H9 (cell line): ENCODE measurements around the gene FBXL15. TPM values are rescaled to one million over a fixed set of nuclear protein-coding genes. Genes with fewer than 3 reads are reported as not detected.

Source experiments
- DNase-seq: peaks from one replicate; pipeline ENCODE4 v3.0.0-alpha.2; 2017
- H2AFZ ChIP-seq: one replicate; pipeline ENCODE4 v1.6.1; 2013; ENCODE audit warnings: mild to moderate bottlenecking, low read length, control low read depth, moderate library complexity
- H2AK5ac ChIP-seq: 2 replicates; pipeline ENCODE4 v1.6.1; 2013; ENCODE audit warnings: low read length, control low read depth, mixed read lengths; ENCODE audit not compliant: insufficient read length
- H2BK120ac ChIP-seq: one replicate; pipeline ENCODE4 v1.6.1; 2013; ENCODE audit warnings: low read depth, mild to moderate bottlenecking, low read length, control low read depth, inconsistent platforms; ENCODE audit not compliant: poor library complexity, severe bottlenecking
- H2BK12ac ChIP-seq: 2 replicates; pipeline ENCODE4 v1.6.1; 2013; ENCODE audit warnings: low read length, control low read depth, mixed read lengths, low read depth; ENCODE audit not compliant: insufficient read length
- H2BK15ac ChIP-seq: 2 replicates; pipeline ENCODE4 v1.6.1; 2013; ENCODE audit warnings: low read depth, low read length, control low read depth
- H2BK20ac ChIP-seq: one replicate; pipeline ENCODE4 v1.6.1; 2013; ENCODE audit warnings: low read depth, mild to moderate bottlenecking, low read length, control low read depth, inconsistent platforms; ENCODE audit not compliant: poor library complexity, severe bottlenecking
- H2BK5ac ChIP-seq: 2 replicates; pipeline ENCODE4 v1.6.1; 2013; ENCODE audit warnings: low read length, control low read depth, mixed read lengths; ENCODE audit not compliant: insufficient read length
- H3K14ac ChIP-seq: 2 replicates; pipeline ENCODE4 v1.6.1; 2013; ENCODE audit warnings: low read length, control low read depth; ENCODE audit not compliant: insufficient read depth
- H3K18ac ChIP-seq: 2 replicates; pipeline ENCODE4 v1.6.1; 2013; ENCODE audit warnings: low read depth, mild to moderate bottlenecking, mixed read lengths, low read length, control low read depth; ENCODE audit not compliant: insufficient read length
- H3K23ac ChIP-seq: 2 replicates; pipeline ENCODE4 v1.6.1; 2013; ENCODE audit warnings: low read length, control low read depth, mixed read lengths, low read depth; ENCODE audit not compliant: insufficient read length
- H3K23me2 ChIP-seq: 2 replicates; pipeline ENCODE4 v1.6.1; 2013; ENCODE audit warnings: low read depth, mild to moderate bottlenecking, mixed read lengths, low read length, control low read depth; ENCODE audit not compliant: insufficient read length, poor library complexity, severe bottlenecking
- H3K27ac ChIP-seq: 2 replicates; pipeline ENCODE4 v1.5.1; 2013; ENCODE audit warnings: low read length, control low read depth, mixed read lengths, low read depth; ENCODE audit not compliant: insufficient read length
- H3K27me3 ChIP-seq: 2 replicates; pipeline ENCODE4 v1.6.1; 2013; ENCODE audit warnings: low read length, control low read depth, inconsistent platforms; ENCODE audit not compliant: insufficient read depth
- H3K4ac ChIP-seq: 2 replicates; pipeline ENCODE4 v1.6.1; 2013; ENCODE audit warnings: low read depth, mild to moderate bottlenecking, control low read depth, inconsistent platforms, low read length, moderate library complexity
- H3K4me1 ChIP-seq: 2 replicates; pipeline ENCODE4 v1.6.1; 2013; ENCODE audit warnings: low read length, control low read depth, inconsistent platforms; ENCODE audit not compliant: insufficient read depth
- H3K4me2 ChIP-seq: 2 replicates; pipeline ENCODE4 v1.6.1; 2013; ENCODE audit warnings: low read length, control low read depth, mixed read lengths; ENCODE audit not compliant: insufficient read length, insufficient read depth
- H3K56ac ChIP-seq: 2 replicates; pipeline ENCODE4 v1.6.1; 2013; ENCODE audit warnings: low read depth, mild to moderate bottlenecking, mixed read lengths, low read length, control low read depth; ENCODE audit not compliant: insufficient read length
- H3K79me1 ChIP-seq: 2 replicates; pipeline ENCODE4 v1.6.1; 2013; ENCODE audit warnings: low read depth, mild to moderate bottlenecking, moderate library complexity, low read length, control low read depth, inconsistent platforms; ENCODE audit not compliant: insufficient read depth, poor library complexity, severe bottlenecking
- H3K79me2 ChIP-seq: 2 replicates; pipeline ENCODE4 v1.6.1; 2013; ENCODE audit warnings: low read length, control low read depth, inconsistent platforms; ENCODE audit not compliant: insufficient read depth
- H3K9ac ChIP-seq: 2 replicates; pipeline ENCODE4 v1.6.1; 2013; ENCODE audit warnings: low read length, control low read depth, mixed read lengths; ENCODE audit not compliant: insufficient read length; ENCODE audit errors: extremely low read depth
- H3K9me3 ChIP-seq: one replicate; pipeline ENCODE4 v1.6.1; 2013; ENCODE audit warnings: low read depth, low read length, inconsistent platforms; ENCODE audit not compliant: control insufficient read depth
- H3T11ph ChIP-seq: one replicate; pipeline ENCODE4 v1.6.1; 2013; ENCODE audit warnings: mild to moderate bottlenecking, low read length, control low read depth, inconsistent platforms
- H4K20me1 ChIP-seq: one replicate; pipeline ENCODE4 v1.6.1; 2013; ENCODE audit not compliant: control insufficient read depth, insufficient read length, insufficient read depth
- H4K5ac ChIP-seq: 2 replicates; pipeline ENCODE4 v1.6.1; 2013; ENCODE audit warnings: low read depth, mild to moderate bottlenecking, mixed read lengths, low read length, control low read depth; ENCODE audit not compliant: insufficient read length
- H4K8ac ChIP-seq: replicated peaks from 2 replicates; pipeline ENCODE4 v1.6.1; 2013; ENCODE audit warnings: low read length, control low read depth, mixed read lengths, low read depth; ENCODE audit not compliant: insufficient read length
- H4K91ac ChIP-seq: 2 replicates; pipeline ENCODE4 v1.6.1; 2013; ENCODE audit warnings: low read depth, mild to moderate bottlenecking, moderate library complexity, mixed read lengths, low read length, control low read depth; ENCODE audit not compliant: insufficient read length
- H3K27ac Mint-ChIP-seq, 3 experiments: 2 replicates in 2 of 3; 3 replicates in 1 of 3; pipeline ENCODE4 v1.8.0; 2020 to 2021; ENCODE audit warnings: mixed read lengths in 3 of 3, mild to moderate bottlenecking in 1 of 3, moderate library complexity in 1 of 3
- H3K27me3 Mint-ChIP-seq: 2 replicates; pipeline ENCODE4 v1.8.0; 2021; ENCODE audit warnings: low read depth, mild to moderate bottlenecking, moderate library complexity, mixed read lengths
- H3K36me3 Mint-ChIP-seq, 3 experiments: 2 replicates in 2 of 3; 3 replicates in 1 of 3; pipeline ENCODE4 v1.8.0; 2020 to 2021; ENCODE audit warnings: low read depth in 3 of 3, mixed read lengths in 3 of 3; ENCODE audit not compliant: insufficient read depth in 1 of 3
- H3K4me1 Mint-ChIP-seq, 2 experiments: 2 replicates each; pipeline ENCODE4 v1.8.0; 2020; ENCODE audit warnings: mixed read lengths in 2 of 2
- H3K4me3 Mint-ChIP-seq, 2 experiments: 2 replicates in 1 of 2; 3 replicates in 1 of 2; pipeline ENCODE4 v1.8.0; 2020 to 2021; ENCODE audit warnings: mild to moderate bottlenecking in 2 of 2, mixed read lengths in 2 of 2, moderate library complexity in 1 of 2
- H3K9me3 Mint-ChIP-seq, 2 experiments: 2 replicates in 1 of 2; 3 replicates in 1 of 2; pipeline ENCODE4 v1.8.0; 2020; ENCODE audit warnings: mild to moderate bottlenecking in 2 of 2, mixed read lengths in 2 of 2, moderate library complexity in 1 of 2
- WGBS: extraction: QIAGEN DNeasy Blood & Tissue Kit; methylation state at CpG from one replicate; pipeline ENCODE4 v1.1.7; 2013; ENCODE audit warnings: missing lambda C conversion rate, low lambda C conversion rate, mixed read lengths; ENCODE audit not compliant: insufficient read length; ENCODE audit errors: extremely low coverage; 5-methylcytosine and 5-hydroxymethylcytosine counted together
- total RNA-seq: library from RNA; stranded (reverse); gene quantifications from 2 replicates; pipeline ENCODE4 v1.2.1, GENCODE V29; 2021
- TF ChIP-seq, protein P1 (sequence below): fragments of 200-600 bp; sonication (generic); conservative IDR thresholded peaks from 3 replicates; pipeline ENCODE4 v1.8.0; 2021; ENCODE audit warnings: antibody characterized with exemption, mild to moderate bottlenecking

The FBXL15 gene
- total RNA-seq, 1 experiment from 2014 or later = 9.1 TPM

DNA sequence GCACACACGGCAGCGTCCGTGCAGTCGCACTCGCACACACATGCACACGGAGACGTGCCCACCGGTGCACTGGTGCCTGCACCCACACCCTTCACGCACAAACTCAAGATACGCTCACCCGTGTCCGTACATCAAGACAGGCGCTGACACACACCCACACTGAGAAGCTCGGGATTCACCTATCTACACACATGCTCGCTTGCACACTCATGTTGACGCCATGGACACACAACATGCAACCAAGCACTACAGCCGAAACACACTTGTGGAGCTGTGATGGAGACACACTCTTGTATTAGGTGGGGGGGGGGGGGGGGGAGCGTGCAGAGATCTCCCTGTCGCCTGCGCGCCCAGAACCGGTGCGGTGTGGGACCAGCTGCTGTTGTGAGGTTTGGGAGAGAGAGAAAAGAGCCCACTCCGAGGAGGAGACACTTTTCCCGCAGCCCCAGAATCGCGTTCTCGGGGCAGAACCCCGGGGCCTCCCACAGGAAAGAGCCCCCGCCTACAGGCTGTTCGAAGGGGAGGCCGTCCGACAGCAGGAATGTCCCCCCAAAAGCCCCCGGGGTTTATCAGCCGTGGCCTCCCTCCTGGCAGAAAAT, 25.7 kb upstream of the FBXL15 start:
- H3T11ph ChIP-seq = no peak overlapping the region
- H2BK12ac ChIP-seq = no peak overlapping the region
- H3K23ac ChIP-seq = no peak overlapping the region
- peak overlapping the region; percentile 2; the same call in 1 of the 2 replicates for H3K14ac ChIP-seq
- no peaks in the 10 kb centered on the region for H3K79me1 ChIP-seq
- peaks cover 4% of the 10 kb centered on the region for H4K20me1 ChIP-seq
- no peaks in the 10 kb centered on the region for H3K79me2 ChIP-seq
- H3K18ac ChIP-seq = peak overlapping the region; percentile 8
- H4K91ac ChIP-seq = no peak overlapping the region
- no CpG with 5 or more reads among the region's 35 CpGs for WGBS
- no peak overlapping the region for H3K9ac ChIP-seq
- H3K4me2 ChIP-seq = peak overlapping the region; percentile 69
- no peak overlapping the region for H2BK15ac ChIP-seq
- H2AK5ac ChIP-seq = no peak overlapping the region
- TF ChIP-seq, protein P1, sequence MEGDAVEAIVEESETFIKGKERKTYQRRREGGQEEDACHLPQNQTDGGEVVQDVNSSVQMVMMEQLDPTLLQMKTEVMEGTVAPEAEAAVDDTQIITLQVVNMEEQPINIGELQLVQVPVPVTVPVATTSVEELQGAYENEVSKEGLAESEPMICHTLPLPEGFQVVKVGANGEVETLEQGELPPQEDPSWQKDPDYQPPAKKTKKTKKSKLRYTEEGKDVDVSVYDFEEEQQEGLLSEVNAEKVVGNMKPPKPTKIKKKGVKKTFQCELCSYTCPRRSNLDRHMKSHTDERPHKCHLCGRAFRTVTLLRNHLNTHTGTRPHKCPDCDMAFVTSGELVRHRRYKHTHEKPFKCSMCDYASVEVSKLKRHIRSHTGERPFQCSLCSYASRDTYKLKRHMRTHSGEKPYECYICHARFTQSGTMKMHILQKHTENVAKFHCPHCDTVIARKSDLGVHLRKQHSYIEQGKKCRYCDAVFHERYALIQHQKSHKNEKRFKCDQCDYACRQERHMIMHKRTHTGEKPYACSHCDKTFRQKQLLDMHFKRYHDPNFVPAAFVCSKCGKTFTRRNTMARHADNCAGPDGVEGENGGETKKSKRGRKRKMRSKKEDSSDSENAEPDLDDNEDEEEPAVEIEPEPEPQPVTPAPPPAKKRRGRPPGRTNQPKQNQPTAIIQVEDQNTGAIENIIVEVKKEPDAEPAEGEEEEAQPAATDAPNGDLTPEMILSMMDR = no peak
- no peak overlapping the region for H3K4ac ChIP-seq
- H3K23me2 ChIP-seq = peaks cover 17% of the 10 kb centered on the region
- no peak overlapping the region for H2AFZ ChIP-seq
- peaks cover 11% of the 10 kb centered on the region; the same call in 1 of the 2 replicates for H3K27me3 ChIP-seq
- no peak for DNase-seq
- H3K9me3 Mint-ChIP-seq = no peaks in the 10 kb centered on the region
- H3K56ac ChIP-seq = no peak overlapping the region
- H3K4me1 ChIP-seq = no peaks in the 10 kb centered on the region
- no peak overlapping the region for H2BK5ac ChIP-seq
- H3K36me3 Mint-ChIP-seq = peaks cover 0 to 12% (median 10%) of the 10 kb centered on the region in 3 experiments; a peak in 6 of 7 replicates
- H3K9me3 ChIP-seq = no peaks in the 10 kb centered on the region
- H3K27ac Mint-ChIP-seq = peak overlapping the region in 1 of 3 experiments; percentile 69; a peak in 1 of 7 replicates
- peaks cover 65% of the 10 kb centered on the region for H3K27me3 Mint-ChIP-seq
- peak overlapping the region; percentile 73 to 79 for H3K4me3 Mint-ChIP-seq
- no peak overlapping the region for H4K5ac ChIP-seq
- H3K27ac ChIP-seq = no peak overlapping the region
- H4K8ac ChIP-seq = no peak overlapping the region
- H2BK20ac ChIP-seq = no peak overlapping the region
- peaks cover 35 to 48% of the 10 kb centered on the region in 2 experiments for H3K4me1 Mint-ChIP-seq
- H2BK120ac ChIP-seq = no peak overlapping the region
